IMR-90 (cell line): ENCODE measurements around the gene ST6GAL2. TPM values are rescaled to one million over a fixed set of nuclear protein-coding genes. Genes with fewer than 3 reads are reported as not detected.

Experiments used
- ATAC-seq: fragments of 200-7000 bp; cut with Tn5 transposase; 2 replicates; pipeline ENCODE4 v1.9.1; 2020; ENCODE audit warnings: low read depth, mild to moderate bottlenecking, moderate library complexity
- BruUV-seq: library from RNA; stranded (reverse); fragments of 400-500 nt; replicated peaks from 2 replicates; lab custom pipeline; 2021; lab: Mats Ljungman, UMichigan
- CTCF ChIA-PET: fragments of 300-600 bp; formaldehyde crosslinking; extraction: SDS; loops from one replicate; lab custom pipeline; 2021; ENCODE audit warnings: antibody characterized with exemption; lab: Yijun Ruan, JAX
- POLR2A ChIA-PET: fragments of 300-600 bp; sonication (Branson Sonifier 250); formaldehyde crosslinking; loops from one replicate; lab custom pipeline; 2022; ENCODE audit warnings: antibody characterized with exemption; ENCODE audit not compliant: unreplicated experiment; lab: Charles Lee
- DNase-seq: peaks from one replicate; pipeline ENCODE4 v3.0.0; 2013
- H2AFZ ChIP-seq: replicated peaks from 2 replicates; pipeline ENCODE3; 2013; ENCODE audit warnings: low read length, mild to moderate bottlenecking; ENCODE audit not compliant: poor library complexity
- H2AK5ac ChIP-seq: 2 replicates; pipeline ENCODE4 v1.6.1; 2013; ENCODE audit warnings: low read depth, low read length, inconsistent platforms
- H2AK9ac ChIP-seq: replicated peaks from 2 replicates; pipeline ENCODE3; 2013; ENCODE audit warnings: mild to moderate bottlenecking, low read depth, low read length, moderate library complexity; ENCODE audit not compliant: poor library complexity
- H2BK120ac ChIP-seq: 2 replicates; pipeline ENCODE4 v1.6.1; 2013; ENCODE audit warnings: low read depth, low read length, inconsistent platforms
- H2BK15ac ChIP-seq: 3 replicates; pipeline ENCODE4 v1.6.1; 2013; ENCODE audit warnings: low read depth, low read length, inconsistent platforms
- H2BK20ac ChIP-seq: 2 replicates; pipeline ENCODE4 v1.6.1; 2013; ENCODE audit warnings: low read depth, mild to moderate bottlenecking, inconsistent platforms, low read length, moderate library complexity
- H2BK5ac ChIP-seq: 2 replicates; pipeline ENCODE4 v1.6.1; 2013; ENCODE audit warnings: mild to moderate bottlenecking, low read depth, low read length, inconsistent platforms; ENCODE audit not compliant: poor library complexity, severe bottlenecking
- H3K14ac ChIP-seq: replicated peaks from 2 replicates; pipeline ENCODE4 v1.6.1; 2013; ENCODE audit warnings: low read depth, low read length, inconsistent platforms
- H3K18ac ChIP-seq: 2 replicates; pipeline ENCODE4 v1.6.1; 2013; ENCODE audit warnings: low read depth, low read length, control low read depth
- H3K23ac ChIP-seq: 2 replicates; pipeline ENCODE4 v1.6.1; 2013; ENCODE audit warnings: low read depth, low read length, inconsistent platforms
- H3K27ac ChIP-seq: 2 replicates; pipeline ENCODE4 v1.5.1; 2013; ENCODE audit warnings: mild to moderate bottlenecking, control low read depth, low read length; ENCODE audit not compliant: insufficient read depth
- H3K27me3 ChIP-seq: 2 replicates; pipeline ENCODE4 v1.6.1; 2013; ENCODE audit warnings: low read length; ENCODE audit not compliant: control insufficient read depth, insufficient read depth
- H3K36me3 ChIP-seq: 2 replicates; pipeline ENCODE4 v1.6.1; 2013; ENCODE audit warnings: low read length, mixed read lengths; ENCODE audit not compliant: control insufficient read depth, insufficient read depth
- H3K4ac ChIP-seq: 2 replicates; pipeline ENCODE4 v1.6.1; 2013; ENCODE audit warnings: low read depth, low read length, inconsistent platforms
- H3K4me1 ChIP-seq: 2 replicates; pipeline ENCODE4 v1.6.1; 2013; ENCODE audit warnings: low read length, mixed read lengths; ENCODE audit not compliant: control insufficient read depth, insufficient read depth
- H3K4me2 ChIP-seq: 2 replicates; pipeline ENCODE4 v1.6.1; 2013; ENCODE audit warnings: low read depth, mild to moderate bottlenecking, control low read depth, low read length, moderate library complexity
- H3K4me3 ChIP-seq: 2 replicates; pipeline ENCODE4 v1.5.1; 2013; ENCODE audit warnings: low read depth, mild to moderate bottlenecking, control low read depth, low read length, moderate library complexity; ENCODE audit not compliant: insufficient read depth
- H3K56ac ChIP-seq: 2 replicates; pipeline ENCODE4 v1.6.1; 2013; ENCODE audit warnings: low read length, inconsistent platforms; ENCODE audit not compliant: insufficient read depth; ENCODE audit errors: extremely low read depth
- H3K79me1 ChIP-seq, 2 experiments: 2 replicates each; pipeline ENCODE4 v1.6.1; 2013; ENCODE audit warnings: low read length in 2 of 2, inconsistent platforms in 1 of 2, low read depth in 1 of 2
- H3K9ac ChIP-seq: 2 replicates; pipeline ENCODE4 v1.6.1; 2013; ENCODE audit warnings: low read depth, low read length, control low read depth
- H3K9me1 ChIP-seq: 2 replicates; pipeline ENCODE4 v1.6.1; 2013; ENCODE audit warnings: low read length, inconsistent platforms; ENCODE audit not compliant: insufficient read depth
- H3K9me3 ChIP-seq: 2 replicates; pipeline ENCODE4 v1.6.1; 2013; ENCODE audit warnings: low read length; ENCODE audit not compliant: control insufficient read depth, insufficient read depth
- H4K20me1 ChIP-seq: 2 replicates; pipeline ENCODE4 v1.6.1; 2013; ENCODE audit warnings: low read length, inconsistent platforms; ENCODE audit not compliant: insufficient read depth
- H4K5ac ChIP-seq: 2 replicates; pipeline ENCODE4 v1.6.1; 2013; ENCODE audit warnings: mild to moderate bottlenecking, low read depth, low read length, control low read depth
- H4K8ac ChIP-seq, 2 experiments: 2 replicates each; pipeline ENCODE4 v1.6.1; 2013; ENCODE audit warnings: low read depth in 2 of 2, low read length in 2 of 2, control low read depth in 1 of 2, inconsistent platforms in 1 of 2
- H4K91ac ChIP-seq: 2 replicates; pipeline ENCODE4 v1.6.1; 2013; ENCODE audit warnings: low read depth, low read length, inconsistent platforms; ENCODE audit not compliant: insufficient read depth
- CTCF ChIP-seq: conservative IDR thresholded peaks from 2 replicates; pipeline ENCODE4 v1.5.1; 2012; ENCODE audit warnings: mild to moderate bottlenecking, low read depth, low read length, improper control_type of control experiment
- ELK1 ChIP-seq: fragments of 150-350 bp; IDR thresholded peaks from 2 replicates; pipeline ENCODE4 v1.6.1; 2016; ENCODE audit warnings: low read depth, mild to moderate bottlenecking, low read length, moderate library complexity, borderline replicate concordance
- MXI1 ChIP-seq: IDR thresholded peaks from 2 replicates; pipeline ENCODE4 v1.6.1; 2012; ENCODE audit warnings: low read depth, mild to moderate bottlenecking, low read length, moderate library complexity, borderline replicate concordance
- RCOR1 ChIP-seq: IDR thresholded peaks from 2 replicates; pipeline ENCODE4 v1.6.1; 2012; ENCODE audit warnings: mild to moderate bottlenecking, low read length, improper control_type of control experiment; ENCODE audit not compliant: insufficient replicate concordance
- WGBS, 2 experiments: methylation state at CpG; one replicate each; pipeline versions ENCODE4 v1.1.5 to v1.1.7; 2013; ENCODE audit warnings: missing lambda C conversion rate in 2 of 2; ENCODE audit not compliant: insufficient read length in 1 of 2; ENCODE audit errors: extremely low coverage in 2 of 2; 5-methylcytosine and 5-hydroxymethylcytosine counted together
- dilution Hi-C: fragments of 300-500 bp; cut with HindIII; formaldehyde crosslinking; loops from one replicate; pipeline ENCODE4 v1.14.3; 2018; ENCODE audit warnings: low sequenced_read_pairs; ENCODE audit not compliant: unreplicated experiment
- in situ Hi-C: fragments of 300-500 bp; cut with MboI; formaldehyde crosslinking; loops from 3 replicates; pipeline ENCODE4 v1.14.3; 2019; ENCODE audit warnings: low sequenced_read_pairs, inconsistent platforms, mixed read lengths
- intact Hi-C: fragments of 100-400 bp; cut with micrococcal nuclease; formaldehyde crosslinking; loops from 2 replicates; pipeline ENCODE4 v1.10.0; 2022
- polyA plus RNA-seq, 3 experiments: library from polyadenylated mRNA; depleted of rRNA; stranded (reverse); fragments of >200 nt; gene quantifications; 2 replicates each; pipeline ENCODE4 v1.2.3, GENCODE V29; 2012; ENCODE audit warnings: low replicate concordance in 1 of 3
- total RNA-seq: library from RNA; depleted of rRNA; stranded (reverse); fragments of >200 nt; gene quantifications from 2 replicates; pipeline ENCODE4 v1.2.3, GENCODE V29; 2012

The ST6GAL2 gene
- total and polyA plus RNA-seq, 2 of the 4 experiments (the other 2 are of a cell fraction) = not detected

GRCh38 chr2:106869512-106870275 is 16.3 kb downstream of the ST6GAL2 start (continued):
- no peak for TF ChIP-seq ELK1

GRCh38 chr2:106868275-106868674 is 17.7 kb downstream of the ST6GAL2 start:
- Histone ChIP-seq H2BK20ac (no peak overlapping the region), H3K27ac (no peak overlapping the region), H3K18ac (no peak overlapping the region), H4K5ac (no peak overlapping the region), H3K4ac (no peak overlapping the region), H3K27me3 (no peaks in the 10 kb centered on the region), H2BK120ac (no peak overlapping the region), H3K4me1 (no peaks in the 10 kb centered on the region), H2AK9ac (no peak overlapping the region), H3K9ac (no peak overlapping the region), H3K9me3 (no peaks in the 10 kb centered on the region; the same call in 1 of the 2 replicates), H3K4me2 (no peak overlapping the region), H2AK5ac (no peak overlapping the region), H4K8ac (no peak overlapping the region), H3K56ac (no peak overlapping the region), H2BK15ac (no peak overlapping the region), H3K4me3 (no peak overlapping the region), H2AFZ (no peak overlapping the region), H3K36me3 (no peaks in the 10 kb centered on the region), H3K9me1 (no peaks in the 10 kb centered on the region), H3K23ac (no peak overlapping the region), H3K79me1 (no peaks in the 10 kb centered on the region), H4K20me1 (no peaks in the 10 kb centered on the region), H4K91ac (no peak overlapping the region), H3K14ac (no peak overlapping the region), H2BK5ac (no peak overlapping the region)
- DNase-seq (no peak), ATAC-seq (no peak)
- WGBS, 2 experiments = no CpG with 5 or more reads among the region's 7 CpGs
- in situ Hi-C loops (no loop called here), intact Hi-C loops (no loop called here), dilution Hi-C loops (no loop called here)
- ChIA-PET CTCF (no interaction called here), POLR2A (no interaction called here)
- no TSS peak for BruUV-seq
- TF ChIP-seq MXI1 (no peak), RCOR1 (no peak), CTCF (0 out of 2 replicates have a peak, but pooled peaks have one; percentile 7)
